NCI-H1694 (cell line): ENCODE results near the gene CDK10.
"Not testable (repeated sequence)": the region's sequence is repeated elsewhere in the genome, so short reads cannot be mapped to it uniquely, and the experiment has no call there.

Experiments used
- DNase-seq: peaks from one replicate; lab custom pipeline; 2025; lab: John Stamatoyannopoulos, UW

Gene CDK10

GRCh38 chr16:89686520-89687091 is at the start of gene CDK10:
Gene CDK10, plus strand, starts transcription at chr16:89686689. Its CDS starts 22 bp downstream, at chr16:89686711.
- DNase-seq = peak; percentile 73

- no peak for DNase-seq
These were observed 49.1 kb upstream of the CDK10 start for GRCh38 chr16:89637379-89637778.

- no peak for DNase-seq
These were observed 48.0 kb upstream of the CDK10 start for GRCh38 chr16:89638455-89638854.

- DNase-seq = no peak
These were observed 47.1 kb upstream of the CDK10 start for GRCh38 chr16:89639385-89639784.

- no peak for DNase-seq
These were observed 44.9 kb upstream of the CDK10 start for GRCh38 chr16:89641458-89642119.

- DNase-seq = no peak
These were observed 43.9 kb upstream of the CDK10 start for GRCh38 chr16:89642574-89642973.

- DNase-seq = no peak
These were observed 42.7 kb upstream of the CDK10 start for GRCh38 chr16:89643769-89644300.

- DNase-seq = no peak
These were observed 41.4 kb upstream of the CDK10 start for GRCh38 chr16:89645122-89645521.

GRCh38 chr16:89646270-89646669 is 40.2 kb upstream of the CDK10 start:
- DNase-seq = no peak

- no peak for DNase-seq
These were observed 39.6 kb upstream of the CDK10 start for GRCh38 chr16:89646906-89647305.

GRCh38 chr16:89651584-89651983 is 34.9 kb upstream of the CDK10 start:
- DNase-seq = no peak

- DNase-seq = no peak
These were observed 32.7 kb upstream of the CDK10 start for GRCh38 chr16:89653656-89654295.

GRCh38 chr16:89655062-89655643 is 31.3 kb upstream of the CDK10 start:
- no peak for DNase-seq

- DNase-seq = no peak
These were observed 29.9 kb upstream of the CDK10 start for GRCh38 chr16:89656435-89657121.

- peak; percentile 27 for DNase-seq
These were observed 28.9 kb upstream of the CDK10 start, which contains the start of the genes CHMP1A and SPATA33 for GRCh38 chr16:89657442-89658220. Gene CHMP1A, minus strand, starts transcription at chr16:89657708. Its CDS starts 120 bp downstream, at chr16:89657588. Gene SPATA33, plus strand, starts transcription at chr16:89657836. Its CDS starts 76 bp downstream, at chr16:89657912.

GRCh38 chr16:89658221-89658879 is 28.1 kb upstream of the CDK10 start:
- DNase-seq = no peak

- DNase-seq = no peak
These were observed 26.3 kb upstream of the CDK10 start for GRCh38 chr16:89660146-89660545.

- DNase-seq = no peak
These were observed 25.3 kb upstream of the CDK10 start for GRCh38 chr16:89661215-89661614.

- DNase-seq = not testable (repeated sequence)
These were observed 22.3 kb upstream of the CDK10 start for GRCh38 chr16:89664238-89664637.

GRCh38 chr16:89667000-89667399 is 19.5 kb upstream of the CDK10 start:
- DNase-seq = not testable (repeated sequence)

- no peak for DNase-seq
These were observed 18.9 kb upstream of the CDK10 start for GRCh38 chr16:89667633-89668032.
